K562 (cell line): ENCODE results near the gene CYB5D1. TPM values are rescaled to one million over a fixed set of nuclear protein-coding genes. Genes with fewer than 3 reads are reported as not detected.
A peak's percentile ranks its signal among the peaks of the same experiment; 100 is the strongest.

ENCODE experiments used
- ATF1 ChIP-seq, 2 experiments: fragments of 450-650 bp in 1 of 2; IDR thresholded peaks; 2 replicates each; pipeline ENCODE4 v1.6.1; 2016; ENCODE audit warnings: missing compliant biosample characterization in 1 of 2, missing genetic modification characterization in 1 of 2
- CEBPG ChIP-seq, 3 experiments: fragments of 200-800 bp in 1 of 3; sonication (Bioruptor generic) in 1 of 3; sonication (generic) in 1 of 3; formaldehyde crosslinking in 1 of 3; IDR thresholded peaks in 2 of 3; conservative IDR thresholded peaks in 1 of 3; 2 replicates each; pipeline versions ENCODE4 v1.6.1 to v1.8.0; 2016 to 2022; ENCODE audit warnings: missing compliant biosample characterization in 2 of 3, missing genetic modification characterization in 2 of 3, mild to moderate bottlenecking in 1 of 3, missing genetic modification reagents in 1 of 3
- CHD2 ChIP-seq: IDR thresholded peaks from 2 replicates; pipeline ENCODE4 v1.6.1; 2011; ENCODE audit warnings: low read depth, low read length
- SAP30 ChIP-seq: fragments of 200-600 bp; sonication (generic); IDR thresholded peaks from 2 replicates; pipeline ENCODE4 v1.6.1; 2012; ENCODE audit warnings: borderline replicate concordance, low read depth, mild to moderate bottlenecking, moderate library complexity, low read length, control low read depth, inconsistent platforms; ENCODE audit not compliant: insufficient read depth, poor library complexity, severe bottlenecking
- ZBTB7A ChIP-seq: IDR thresholded peaks from 2 replicates; pipeline ENCODE4 v1.6.1; 2011; ENCODE audit warnings: low read depth, mild to moderate bottlenecking, low read length, moderate library complexity, borderline replicate concordance; ENCODE audit not compliant: control insufficient read depth
- ZC3H4 ChIP-seq: sonication (generic); formaldehyde crosslinking; IDR thresholded peaks from 2 replicates; pipeline ENCODE4 v1.9.0; 2021; ENCODE audit warnings: missing genetic modification reagents, borderline replicate concordance
- ZFX ChIP-seq: sonication (generic); formaldehyde crosslinking; IDR thresholded peaks from 2 replicates; pipeline ENCODE4 v1.8.0; 2022; ENCODE audit warnings: mild to moderate bottlenecking, missing genetic modification reagents, moderate library complexity
- ZNF41 ChIP-seq: fragments of 250-450 bp; sonication (Bioruptor Pico); conservative IDR thresholded peaks from 2 replicates; pipeline ENCODE4 v1.4.0; 2020; ENCODE audit warnings: mild to moderate bottlenecking
- polyA plus RNA-seq, 8 experiments: library from polyadenylated mRNA; depleted of rRNA in 4 of 8; stranded (reverse) in 5 of 8; unstranded in 3 of 8; fragments of >200 nt; fragmentation: Nextera tagmentation in 2 of 8; fragmentation: Illumina TruSeq in 1 of 8; extraction: Ambion mirVana in 2 of 8; extraction: Trizol in 1 of 8; gene quantifications; 2 replicates each; pipeline versions ENCODE4 v1.2.1 to v1.2.3, GENCODE V29; 2011 to 2014; ENCODE audit warnings: inconsistent platforms in 1 of 8, missing spikeins in 1 of 8
- total RNA-seq, 7 experiments: library from RNA; depleted of rRNA in 6 of 7; stranded (reverse); fragments of >200 nt in 6 of 7; fragmentation: Illumina TruSeq in 2 of 7; extraction: Trizol in 2 of 7; gene quantifications; 2 replicates each; pipeline versions ENCODE4 v1.2.1 to v1.2.3, GENCODE V29; 2011 to 2021; ENCODE audit warnings: low replicate concordance in 1 of 7
- TF ChIP-seq, protein P1 (sequence below), 2 experiments: fragments of 450-650 bp; IDR thresholded peaks; 2 replicates each; pipeline ENCODE4 v1.6.1; 2016; ENCODE audit warnings: mild to moderate bottlenecking in 2 of 2, borderline replicate concordance in 1 of 2, low read depth in 1 of 2, moderate library complexity in 1 of 2

The CYB5D1 gene
- total and polyA plus RNA-seq, 9 of the 15 experiments (the other 6 are each of a cell fraction or from before 2014, with no cell fraction given): 2.4 to 7.9 (median 5.7) TPM

GRCh38 chr17:7834957-7835813 is 22.6 kb upstream of the CYB5D1 start (continued):
- TF ChIP-seq ATF1 (CRISPR knock-in tag; IDR thresholded peaks at IDR 0.05) (no peak), ATF1 (tag; IDR thresholded peaks at IDR 0.05) (peak; percentile 82), CEBPG (CRISPR knock-in tag; IDR thresholded peaks at IDR 0.05) (0 out of 2 replicates have a peak, but pooled peaks have one; percentile 15), CEBPG (tag; conservative IDR thresholded peaks at IDR 0.05 in 1 of 2, IDR thresholded peaks at IDR 0.05 in 1 of 2) (no peak), CHD2 (peak; percentile 74), ZFX (CRISPR knock-in tag) (peak; percentile 42; the same call in 1 of the 2 replicates), ZNF41 (CRISPR knock-in tag) (no peak), SAP30 (peak; percentile 80), ZC3H4 (peak; percentile 34; the same call in 1 of the 2 replicates), ZBTB7A (peak; percentile 93)
- TF ChIP-seq, protein P1, sequence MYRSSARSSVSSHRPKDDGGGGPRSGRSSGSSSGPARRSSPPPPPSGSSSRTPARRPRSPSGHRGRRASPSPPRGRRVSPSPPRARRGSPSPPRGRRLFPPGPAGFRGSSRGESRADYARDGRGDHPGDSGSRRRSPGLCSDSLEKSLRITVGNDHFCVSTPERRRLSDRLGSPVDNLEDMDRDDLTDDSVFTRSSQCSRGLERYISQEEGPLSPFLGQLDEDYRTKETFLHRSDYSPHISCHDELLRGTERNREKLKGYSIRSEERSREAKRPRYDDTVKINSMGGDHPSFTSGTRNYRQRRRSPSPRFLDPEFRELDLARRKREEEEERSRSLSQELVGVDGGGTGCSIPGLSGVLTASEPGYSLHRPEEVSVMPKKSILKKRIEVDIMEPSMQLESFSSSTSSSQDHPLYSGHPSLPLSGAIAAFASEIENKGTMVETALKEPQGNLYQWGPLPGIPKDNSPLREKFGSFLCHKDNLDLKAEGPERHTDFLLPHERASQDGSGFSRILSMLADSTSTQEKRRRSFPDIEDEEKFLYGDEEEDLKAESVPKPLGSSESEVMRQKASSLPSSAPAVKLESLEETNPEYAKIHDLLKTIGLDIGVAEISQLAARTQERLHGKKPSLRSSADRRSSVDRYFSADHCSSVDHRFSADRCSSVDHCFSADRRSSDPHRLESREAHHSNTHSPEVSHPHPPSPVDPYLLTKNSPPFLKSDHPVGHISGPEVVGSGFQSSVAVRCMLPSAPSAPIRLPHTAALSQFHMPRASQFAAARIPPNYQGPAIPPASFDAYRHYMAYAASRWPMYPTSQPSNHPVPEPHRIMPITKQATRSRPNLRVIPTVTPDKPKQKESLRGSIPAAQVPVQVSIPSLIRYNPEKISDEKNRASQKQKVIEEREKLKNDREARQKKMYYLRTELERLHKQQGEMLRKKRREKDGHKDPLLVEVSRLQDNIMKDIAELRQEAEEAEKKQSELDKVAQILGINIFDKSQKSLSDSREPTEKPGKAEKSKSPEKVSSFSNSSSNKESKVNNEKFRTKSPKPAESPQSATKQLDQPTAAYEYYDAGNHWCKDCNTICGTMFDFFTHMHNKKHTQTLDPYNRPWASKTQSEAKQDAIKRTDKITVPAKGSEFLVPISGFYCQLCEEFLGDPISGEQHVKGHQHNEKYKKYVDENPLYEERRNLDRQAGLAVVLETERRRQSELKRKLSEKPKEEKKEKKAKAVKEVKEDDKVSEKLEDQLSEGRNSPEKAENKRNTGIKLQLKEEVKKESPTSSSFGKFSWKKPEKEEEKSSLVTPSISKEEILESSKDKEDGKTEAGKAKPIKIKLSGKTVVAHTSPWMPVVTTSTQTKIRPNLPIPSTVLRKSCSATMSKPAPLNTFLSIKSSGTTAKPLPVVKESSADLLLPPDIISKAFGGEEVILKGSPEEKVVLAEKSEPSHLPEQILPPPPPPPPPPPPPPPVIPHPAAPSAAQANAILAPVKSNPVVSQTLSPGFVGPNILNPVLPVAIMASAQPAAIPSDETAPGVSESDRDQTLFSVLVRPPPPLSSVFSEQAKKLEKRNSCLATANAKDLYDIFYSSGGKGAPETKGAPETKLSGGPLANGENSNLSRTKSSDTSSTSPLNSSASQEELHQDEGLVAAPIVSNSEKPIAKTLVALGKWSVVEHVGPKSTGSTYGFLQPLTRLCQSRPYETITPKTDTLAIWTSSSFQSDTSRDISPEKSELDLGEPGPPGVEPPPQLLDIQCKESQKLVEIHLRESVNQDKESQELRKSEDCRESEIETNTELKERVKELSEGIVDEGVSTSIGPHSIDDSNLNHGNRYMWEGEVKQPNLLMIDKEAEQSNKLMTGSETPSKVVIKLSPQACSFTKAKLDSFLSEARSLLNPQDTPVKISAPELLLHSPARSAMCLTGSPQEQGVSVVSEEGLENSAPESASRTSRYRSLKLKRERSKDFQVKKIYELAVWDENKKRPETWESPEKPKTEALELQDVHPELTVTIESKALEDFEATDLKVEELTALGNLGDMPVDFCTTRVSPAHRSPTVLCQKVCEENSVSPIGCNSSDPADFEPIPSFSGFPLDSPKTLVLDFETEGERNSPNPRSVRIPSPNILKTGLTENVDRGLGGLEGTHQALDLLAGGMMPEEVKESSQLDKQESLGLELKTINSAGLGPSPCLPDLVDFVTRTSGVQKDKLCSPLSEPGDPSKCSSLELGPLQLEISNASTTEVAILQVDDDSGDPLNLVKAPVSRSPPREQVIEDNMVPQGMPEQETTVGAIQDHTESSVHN (IDR thresholded peaks at IDR 0.05; ENCODE audit: borderline replicate concordance in 1 of 2, low read depth in 1 of 2): 0 out of 4 replicates have a peak, but pooled peaks of 1 of the 2 experiments have one; percentile 10
